GM21723 (cell line): ENCODE measurements around the gene JMJD1C.

ENCODE experiments used
- ATAC-seq: cut with Tn5 transposase; IDR thresholded peaks from one replicate; pipeline ENCODE4 v1.9.1; 2021; ENCODE audit warnings: mild to moderate bottlenecking, moderate library complexity; ENCODE audit not compliant: unreplicated experiment

JMJD1C gene

DNA sequence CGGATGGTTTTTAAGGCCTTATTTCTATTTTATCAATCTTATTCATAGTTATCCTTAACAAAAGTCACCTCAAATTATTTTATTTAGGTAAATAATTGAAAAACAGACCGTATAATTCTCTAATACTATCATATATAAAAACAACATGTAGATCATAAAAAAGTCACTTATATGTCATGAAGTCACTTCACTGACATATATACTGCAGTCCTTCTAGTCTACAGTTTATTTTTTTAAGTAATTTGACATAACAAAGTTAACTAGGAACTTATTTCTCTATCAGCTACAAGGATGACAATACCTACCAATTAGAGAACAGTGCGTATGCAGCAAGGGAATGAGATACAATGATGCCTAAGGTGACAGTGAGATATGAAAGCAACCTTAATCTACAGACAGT lies 26.2 kb downstream of the JMJD1C start:
- no peak for ATAC-seq

DNA sequence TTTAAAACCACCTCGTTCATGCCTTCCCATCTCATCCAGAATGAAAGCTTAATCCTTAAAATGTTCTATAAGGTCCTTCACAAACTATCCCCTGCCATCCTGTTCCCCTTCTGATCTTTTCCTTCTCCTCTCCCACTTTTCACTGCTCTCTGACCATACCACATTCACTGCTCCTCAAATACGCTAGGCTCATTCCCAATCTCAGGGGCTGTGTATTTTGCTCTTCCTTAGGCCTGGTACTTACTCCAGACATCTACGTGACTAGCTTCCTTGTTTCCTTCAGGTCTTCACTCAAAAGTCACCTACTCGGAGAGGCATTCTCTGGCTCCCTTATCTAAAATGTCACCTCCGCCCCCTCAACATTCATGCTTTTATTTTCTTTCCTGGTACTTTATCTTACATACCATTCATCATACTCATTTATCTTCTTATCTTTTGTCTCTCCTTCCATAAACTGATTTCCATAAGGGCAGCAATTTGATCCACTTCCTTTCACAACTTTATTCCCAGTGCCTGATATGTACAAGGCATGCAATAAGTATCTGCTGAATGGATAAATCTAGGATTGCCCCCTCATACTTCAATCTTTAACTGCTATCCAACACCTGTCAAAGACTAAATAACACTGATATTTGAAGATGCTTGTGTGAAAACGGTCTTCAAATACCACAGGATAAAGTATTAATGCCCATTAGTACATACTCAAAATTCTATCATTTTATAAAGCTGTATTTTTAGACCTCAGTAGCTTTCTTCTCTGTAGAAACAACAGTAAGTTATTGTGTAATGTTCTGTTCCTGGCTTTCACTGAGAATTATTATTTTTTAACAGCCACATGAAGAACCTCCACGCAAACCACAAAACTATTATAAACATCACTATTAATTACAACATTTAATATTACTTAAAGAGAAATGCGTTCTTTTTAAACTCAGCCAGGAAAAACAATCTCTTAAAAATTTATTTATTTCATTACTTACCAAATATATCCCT lies 27.0 kb downstream of the JMJD1C start:
- ATAC-seq = no peak

DNA sequence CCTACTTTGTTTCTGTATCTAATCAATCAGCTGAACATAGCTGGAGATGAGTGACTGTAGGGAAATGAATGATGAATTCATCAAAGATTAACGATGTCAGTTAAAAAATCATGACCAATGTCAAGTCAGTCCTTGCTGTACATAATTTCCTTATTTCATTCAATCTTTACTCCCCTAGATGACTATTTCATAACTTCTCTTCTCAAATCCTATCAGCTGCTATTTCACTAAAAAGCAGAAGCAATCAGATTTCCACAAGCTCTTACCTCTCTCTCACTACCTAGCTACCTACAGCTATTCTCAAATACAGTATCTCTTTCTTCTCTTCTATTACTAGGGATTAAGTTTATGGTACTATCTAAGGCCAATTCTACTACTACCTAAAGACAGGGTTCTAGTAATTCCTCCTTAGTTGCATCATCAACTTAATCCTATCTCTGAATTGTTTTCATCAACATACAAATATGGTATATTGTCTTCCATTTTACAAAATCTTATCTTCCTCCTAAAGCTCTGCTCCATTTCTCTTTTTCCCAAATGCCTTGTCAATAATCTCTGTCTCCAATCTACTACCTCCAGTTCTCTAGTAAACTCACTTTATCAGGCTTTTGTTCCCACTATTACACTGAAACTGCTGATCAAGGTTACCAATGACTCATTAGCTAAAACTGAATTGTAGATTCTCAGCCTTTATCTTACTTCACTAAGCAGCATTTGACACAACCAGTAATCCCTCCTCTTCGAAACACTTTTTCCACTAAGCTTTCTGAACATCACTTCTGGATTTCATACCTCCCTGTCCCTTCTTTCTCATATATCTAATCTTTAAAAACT lies 28.4 kb downstream of the JMJD1C start:
- no peak for ATAC-seq

DNA sequence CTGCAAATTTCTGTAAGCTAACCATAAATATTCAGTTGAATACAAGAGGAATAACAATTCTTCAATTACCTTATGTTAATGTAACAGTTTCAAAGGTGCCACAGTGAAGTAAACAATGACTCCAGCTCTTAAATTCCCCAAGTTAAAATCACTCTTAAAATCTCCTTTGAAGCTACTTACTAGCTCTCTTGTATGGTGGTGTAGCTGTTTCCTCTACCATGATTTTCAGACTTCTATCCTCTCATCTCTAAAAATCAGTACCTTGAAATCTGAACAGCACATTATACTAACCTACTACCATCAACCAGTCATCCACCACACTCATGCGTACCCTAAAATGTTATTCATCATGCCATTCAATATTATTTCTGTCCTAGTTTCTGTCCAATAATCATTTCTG lies 29.6 kb downstream of the JMJD1C start:
- no peak for ATAC-seq

DNA sequence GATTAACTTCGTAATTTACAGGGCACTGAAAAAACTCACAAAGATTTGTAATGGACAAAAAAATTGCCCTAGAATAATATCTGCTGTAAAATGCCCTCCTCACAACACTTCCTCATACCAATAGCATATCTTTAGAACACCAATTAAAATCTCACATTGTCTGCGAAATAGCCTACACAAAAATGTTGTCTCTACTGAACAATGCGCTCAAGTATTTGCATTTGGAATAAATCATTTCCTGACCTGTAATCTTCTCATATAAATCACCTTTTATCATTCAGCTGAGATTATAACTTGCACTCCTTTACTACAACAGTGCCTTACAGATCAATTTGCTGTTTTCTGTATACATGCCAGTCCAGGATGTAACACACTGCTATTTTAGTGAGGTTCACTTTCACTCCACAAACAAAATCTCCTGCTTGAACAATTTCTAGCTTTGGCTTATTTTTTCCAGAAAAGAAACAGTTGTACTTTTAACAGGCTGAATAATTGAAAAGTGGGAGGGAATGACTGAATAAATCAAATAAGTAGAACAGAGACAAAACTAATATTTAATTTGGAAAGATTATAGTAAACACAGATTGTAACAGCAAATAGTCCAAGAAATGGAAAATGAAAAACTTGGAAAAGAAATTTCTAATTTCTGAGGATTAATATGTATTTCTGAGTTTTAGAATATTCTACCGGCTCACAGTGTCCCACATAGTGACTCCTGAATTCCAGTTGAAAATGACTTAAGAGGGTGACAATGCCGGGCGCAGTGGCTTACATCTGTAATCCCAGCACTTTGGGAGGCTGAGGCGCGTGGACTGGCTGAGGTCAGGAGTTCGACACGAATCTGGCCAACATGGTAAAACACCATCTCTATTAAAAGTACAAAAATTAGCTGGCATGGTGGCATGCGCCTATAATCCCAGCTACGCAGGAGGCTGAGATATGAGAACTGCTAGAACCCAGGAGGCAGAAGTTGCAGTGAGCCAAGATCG lies 30.6 kb downstream of the JMJD1C start:
- no peak for ATAC-seq

DNA sequence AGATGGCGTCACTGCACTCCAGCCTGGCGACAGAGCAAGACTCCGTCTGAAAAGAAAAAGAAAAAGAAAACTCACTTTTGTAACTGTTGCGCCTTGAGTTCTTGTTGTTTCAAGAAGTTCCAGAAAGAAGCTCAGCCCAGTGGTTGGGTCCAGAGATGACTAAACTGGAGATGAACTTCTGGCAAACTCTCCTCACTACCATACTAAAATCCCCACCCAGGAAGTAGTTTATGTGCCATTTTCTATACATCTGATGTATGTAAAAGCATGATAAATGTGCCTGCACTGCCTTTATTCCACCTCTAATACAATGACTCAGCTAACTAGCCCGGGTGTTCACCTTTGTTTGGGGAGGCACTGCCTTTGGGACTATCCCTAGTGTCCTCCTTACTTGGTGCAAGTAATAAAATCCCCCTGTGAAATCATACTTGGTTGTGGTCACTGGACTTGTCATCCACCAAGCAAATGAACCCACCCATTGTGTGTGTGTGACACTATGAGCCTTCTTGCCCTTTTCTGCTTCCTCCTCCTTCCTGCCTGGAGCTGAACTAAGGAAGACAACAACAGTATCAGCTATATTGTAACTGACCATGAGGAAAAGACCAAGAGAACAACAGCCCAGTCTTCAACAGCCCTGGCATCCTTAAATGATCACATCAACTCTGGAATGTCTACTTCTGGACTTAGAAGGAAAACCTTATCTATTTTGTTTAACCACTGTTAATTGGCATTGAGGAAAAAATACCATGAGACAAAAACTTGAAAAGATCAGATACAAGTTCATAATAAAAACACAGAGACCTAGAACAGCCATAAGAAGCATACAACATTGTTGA lies 33.6 kb downstream of the JMJD1C start:
- ATAC-seq = no peak

DNA sequence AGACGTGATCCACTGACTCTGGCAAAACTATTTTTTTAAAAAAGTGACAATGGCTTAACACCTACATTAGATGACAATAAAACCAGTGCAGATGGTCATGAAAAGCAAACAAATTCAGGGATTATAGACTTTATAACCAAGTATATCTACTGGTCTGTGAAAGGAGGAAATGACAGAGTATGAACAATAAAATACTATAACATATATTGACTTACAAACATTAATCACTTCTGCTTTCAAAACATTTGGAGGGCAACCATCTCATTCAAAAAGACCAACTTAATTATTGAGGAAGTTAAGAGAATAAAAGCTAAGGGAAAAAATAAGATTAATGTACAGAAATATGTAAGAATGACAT lies 34.8 kb downstream of the JMJD1C start:
- no peak for ATAC-seq

DNA sequence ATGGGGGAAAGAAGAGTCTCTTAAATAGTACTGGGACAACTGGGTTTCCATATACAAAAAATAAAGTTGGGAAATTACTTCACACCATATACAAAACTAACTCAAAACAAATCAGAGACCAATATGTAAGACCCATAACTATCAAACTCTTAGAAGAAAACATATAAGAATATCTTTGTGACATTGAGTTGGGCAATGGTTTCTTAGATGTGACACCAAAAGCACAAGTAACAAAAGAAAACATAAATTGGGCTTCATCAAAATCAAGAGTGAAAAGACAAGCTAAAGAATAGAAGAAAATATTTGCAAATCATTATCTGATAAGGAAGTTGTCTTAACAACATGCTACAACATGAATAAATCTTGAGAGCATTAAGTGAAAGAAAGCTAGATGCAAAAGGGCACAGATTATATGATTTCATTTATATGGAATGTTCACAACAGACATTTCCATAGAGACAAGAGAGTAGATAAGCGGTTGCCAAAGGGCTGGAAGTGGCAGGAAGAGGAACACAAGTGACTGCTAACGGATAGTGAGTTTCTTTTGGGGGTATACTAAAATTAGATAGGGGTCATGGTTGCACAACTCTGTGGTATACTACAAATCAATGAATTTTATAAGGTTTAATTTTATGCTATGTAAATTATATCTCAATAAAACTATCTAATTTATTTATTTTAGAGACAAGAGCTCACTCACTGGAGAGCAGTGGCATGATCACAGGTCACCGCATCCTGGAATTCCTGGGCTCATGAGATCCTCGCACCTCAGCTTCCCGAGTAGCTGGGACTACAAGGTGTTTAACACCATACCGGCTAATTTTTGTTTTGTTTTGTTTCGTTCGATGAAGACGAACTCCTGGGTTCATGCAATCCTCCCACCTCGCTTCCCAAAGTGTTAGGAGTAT lies 35.4 kb downstream of the JMJD1C start:
- ATAC-seq = no peak

DNA sequence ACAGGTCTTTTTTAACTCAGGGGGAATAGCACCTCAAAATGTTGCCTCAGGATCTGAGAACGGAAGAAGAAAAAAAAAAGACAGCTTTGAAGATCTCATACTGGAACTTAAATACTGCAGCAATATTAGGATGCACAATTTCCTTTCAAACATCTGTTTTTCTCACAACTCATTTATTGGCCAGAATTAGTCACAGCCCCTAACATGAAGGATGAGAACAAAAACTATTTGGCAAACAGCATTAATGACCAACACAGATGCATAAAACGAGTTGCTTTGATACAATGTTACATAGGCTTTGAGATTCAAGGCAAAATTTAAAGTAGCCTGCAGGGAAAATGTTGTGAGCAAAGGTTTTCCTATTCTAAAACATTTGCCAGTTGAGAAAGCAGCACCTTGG lies 36.5 kb downstream of the JMJD1C start:
- ATAC-seq = no peak

DNA sequence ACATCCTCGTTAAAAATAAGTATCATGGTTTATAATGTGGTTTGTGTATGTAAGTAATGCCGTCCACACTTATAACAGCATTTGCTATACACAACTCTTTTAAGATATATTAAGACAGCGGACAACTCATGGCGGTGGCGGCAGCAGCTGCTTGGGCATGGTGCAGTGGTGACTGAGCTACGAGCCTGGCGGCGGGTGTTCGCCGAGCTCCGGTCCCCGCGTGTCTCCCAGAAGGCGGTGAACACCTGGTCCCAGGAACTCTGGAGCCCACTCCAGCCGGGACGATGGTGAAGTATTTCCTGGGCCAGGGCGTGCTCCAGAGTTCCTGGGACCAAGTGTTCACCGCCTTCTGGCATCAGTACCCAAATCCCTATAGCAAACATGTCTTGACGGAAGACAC lies 38.8 kb downstream of the JMJD1C start:
- ATAC-seq = no peak

DNA sequence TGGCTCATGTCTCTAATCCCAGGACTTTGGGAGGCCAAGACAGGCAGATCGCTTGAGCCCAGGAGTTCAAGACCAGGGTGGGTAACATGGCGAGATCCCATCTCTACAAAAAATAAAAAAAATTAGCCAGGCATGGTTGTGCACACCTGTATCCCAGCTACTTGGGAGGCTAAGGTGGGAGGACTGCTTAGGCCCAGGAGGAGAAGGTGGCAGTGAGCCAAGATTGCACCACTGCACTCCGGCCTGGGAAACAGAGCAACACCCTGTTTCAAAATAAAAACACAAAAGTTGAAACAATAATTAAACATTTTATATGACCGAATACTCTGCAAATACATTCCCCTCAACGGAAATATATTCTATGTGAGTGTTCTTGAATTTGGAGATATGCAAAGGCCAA lies 40.3 kb downstream of the JMJD1C start:
- ATAC-seq = no peak

DNA sequence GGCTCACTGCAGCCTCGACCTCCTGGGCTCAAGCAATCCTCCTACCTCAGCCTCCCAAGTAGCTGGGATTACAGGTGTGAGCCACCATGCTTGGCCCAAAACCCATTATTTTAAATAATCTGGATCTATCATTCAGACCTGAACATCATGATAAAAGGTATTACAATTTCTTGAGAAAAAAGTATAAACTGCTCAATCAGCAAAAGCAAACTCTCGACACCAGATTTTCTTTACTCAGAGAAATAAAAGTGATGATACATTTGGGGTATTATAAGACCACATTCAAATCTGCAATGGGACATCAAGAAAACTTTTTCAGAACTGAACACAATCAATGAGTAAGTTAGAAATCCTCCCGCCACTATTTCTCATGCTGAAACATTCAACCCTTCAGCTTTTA lies 41.2 kb downstream of the JMJD1C start:
- ATAC-seq = no peak

DNA sequence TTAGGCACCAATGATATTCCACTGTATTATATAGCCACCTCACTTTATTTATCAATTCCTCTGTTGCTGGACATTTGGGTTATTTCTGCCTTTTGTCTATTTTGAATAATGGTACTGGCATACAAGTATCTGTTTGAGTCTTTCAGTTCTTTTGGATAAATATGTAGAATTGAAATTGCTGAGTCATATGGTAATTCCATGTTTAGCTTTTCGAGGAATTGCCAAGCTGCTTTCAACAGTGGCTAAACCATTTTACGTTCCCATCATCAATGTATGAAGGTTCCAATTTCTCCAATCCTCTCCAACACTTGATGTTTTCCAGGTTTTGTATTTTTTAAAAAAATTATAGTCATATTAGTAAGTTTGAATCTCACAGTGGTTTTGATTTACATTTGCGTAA lies 42.3 kb downstream of the JMJD1C start:
- no peak for ATAC-seq

DNA sequence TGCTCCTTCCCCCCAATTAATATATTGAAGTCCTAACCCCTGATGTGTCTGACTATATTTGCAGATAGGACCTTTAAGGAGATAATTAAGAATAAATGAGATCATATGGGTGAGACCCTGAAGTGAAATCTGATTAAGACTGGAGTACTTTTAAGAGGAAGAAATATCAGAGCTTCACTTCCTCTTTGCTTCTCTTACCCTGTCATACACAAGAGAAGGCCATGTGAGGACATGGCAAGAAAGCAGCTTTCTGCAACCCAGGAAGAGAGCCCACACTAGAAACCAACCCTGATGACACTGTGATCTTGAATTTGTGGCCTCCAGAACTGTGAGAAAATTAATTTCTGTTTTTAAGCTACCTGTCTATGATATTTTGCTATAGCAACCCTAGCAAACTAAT lies 44.2 kb downstream of the JMJD1C start:
- peak; percentile 98 for ATAC-seq

DNA sequence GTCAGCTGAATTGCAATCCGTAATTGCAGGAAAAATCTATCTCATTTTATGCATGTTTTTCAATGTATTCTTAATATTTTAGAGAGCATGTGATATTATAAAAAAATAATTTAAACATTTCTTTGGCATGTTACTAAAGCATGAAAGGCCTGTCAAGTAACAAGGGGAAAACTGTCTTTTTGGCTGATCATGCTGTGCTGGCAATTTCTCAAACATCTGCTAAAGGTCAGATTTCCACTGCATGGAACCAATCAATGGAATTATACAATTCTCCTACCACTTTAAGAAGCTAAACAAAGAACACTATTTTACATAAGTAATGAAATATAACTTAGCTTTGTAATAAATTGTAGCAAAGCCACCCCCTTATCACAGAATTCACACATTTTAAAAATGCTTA lies 49.4 kb downstream of the JMJD1C start:
- ATAC-seq = no peak

DNA sequence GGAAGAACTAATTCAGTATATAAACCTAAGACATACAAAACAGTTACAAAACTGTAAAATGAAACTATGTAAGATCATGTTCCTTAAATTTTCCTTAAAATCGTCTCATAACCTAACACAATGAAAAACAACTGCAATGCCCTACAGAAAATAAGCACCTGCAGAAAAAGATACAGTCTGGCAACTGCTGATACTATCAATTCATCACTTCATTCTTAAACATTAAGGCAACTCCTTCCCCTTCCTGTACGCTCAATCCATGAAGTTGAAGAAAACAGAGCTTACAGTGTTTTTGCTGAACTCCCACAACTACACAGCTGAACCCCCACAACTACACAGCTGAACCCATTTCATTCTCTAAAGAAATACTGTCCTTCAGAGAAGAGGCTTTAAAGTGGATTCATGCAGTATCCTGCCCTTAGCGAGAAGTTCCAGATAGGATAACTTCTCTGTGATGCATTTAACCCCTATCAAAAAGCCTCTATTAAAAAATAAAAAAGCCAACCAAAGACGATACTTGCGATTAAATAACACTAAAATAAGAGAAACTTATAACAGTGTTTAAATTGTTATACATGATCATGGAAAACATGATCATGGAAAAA lies 50.0 kb downstream of the JMJD1C start:
- ATAC-seq = no peak

DNA sequence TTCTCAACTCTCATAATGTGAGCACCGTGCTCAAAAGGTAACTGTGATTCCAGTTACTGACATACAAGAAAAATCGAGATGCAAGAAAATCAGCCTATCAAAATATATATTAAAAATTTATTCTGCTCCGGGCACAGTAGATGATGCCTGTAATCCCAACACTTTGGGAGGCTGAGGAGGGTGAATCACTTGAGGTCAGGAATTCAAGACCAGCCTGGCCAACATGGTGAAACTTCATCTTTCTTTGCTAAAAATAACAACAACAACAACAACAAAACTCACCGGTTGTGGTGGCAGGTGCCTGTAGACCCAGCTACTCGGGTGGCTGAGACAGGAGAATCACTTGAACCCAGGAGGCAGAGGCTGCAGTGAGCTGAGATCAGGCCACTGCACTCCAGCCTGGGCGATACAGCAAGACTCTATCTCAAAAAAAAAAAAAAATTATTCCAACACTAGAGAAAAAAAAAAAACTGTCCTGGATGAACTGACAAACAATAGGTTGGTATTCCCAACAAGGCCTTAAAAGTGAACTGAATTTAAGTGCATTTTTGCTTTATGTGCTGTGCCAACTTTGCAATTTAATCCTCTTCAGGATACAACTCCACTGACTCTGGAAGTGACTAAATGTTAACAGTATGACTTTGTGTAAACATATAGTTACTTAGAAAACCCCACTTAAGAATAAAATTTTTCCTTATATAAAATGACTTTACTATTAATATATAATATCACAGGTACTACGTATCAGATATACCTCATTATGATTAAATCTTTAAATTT lies 51.1 kb downstream of the JMJD1C start:
- ATAC-seq = no peak

DNA sequence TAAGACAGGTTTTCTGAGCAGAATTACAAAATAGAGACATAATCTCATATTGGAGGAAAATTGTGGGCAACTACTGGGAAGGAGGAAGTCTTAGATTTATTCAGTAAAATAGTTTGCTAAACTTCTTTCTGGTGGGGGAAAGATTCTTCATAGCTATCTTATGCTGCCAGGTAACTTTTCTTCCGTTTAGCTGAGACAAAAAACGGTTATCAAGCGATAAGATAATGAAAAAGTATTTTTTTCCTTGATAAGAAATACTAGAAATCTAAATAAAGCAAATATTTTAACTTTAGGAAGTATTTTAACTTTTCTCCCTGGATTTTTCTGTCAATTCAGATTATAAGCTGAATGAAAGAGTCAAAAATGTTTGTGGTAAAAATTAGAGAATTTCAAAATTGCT lies 52.3 kb downstream of the JMJD1C start:
- ATAC-seq = no peak
